GM12878 (cell line): ENCODE data around the gene FBXO21. TPM values are rescaled to one million over a fixed set of nuclear protein-coding genes. Genes with fewer than 3 reads are reported as not detected.
"Not testable (repeated sequence)": the region's sequence is repeated elsewhere in the genome, so short reads cannot be mapped to it uniquely, and the experiment has no call there.

Experiments used
- ATAC-seq: fragments of 200-7000 bp; cut with Tn5 transposase; 3 replicates; pipeline ENCODE4 v1.9.1; 2020; ENCODE audit warnings: mild to moderate bottlenecking, moderate library complexity
- BruUV-seq: library from RNA; stranded (reverse); fragments of 400-500 nt; replicated peaks from 2 replicates; lab custom pipeline; 2021; lab: Mats Ljungman, UMichigan
- CTCF ChIA-PET: fragments of 300-600 bp; sonication (Branson Sonifier 250); formaldehyde crosslinking; extraction: SDS; loops from one replicate; lab custom pipeline; 2021; ENCODE audit warnings: inconsistent platforms; lab: Yijun Ruan, JAX
- POLR2A ChIA-PET: fragments of 350-600 bp; formaldehyde crosslinking; extraction: SDS; loops from one replicate; lab custom pipeline; 2021; ENCODE audit warnings: inconsistent platforms; lab: Charles Lee
- RAD21 ChIA-PET: fragments of 300-600 bp; sonication (Branson Sonifier 250); formaldehyde crosslinking; loops from one replicate; lab custom pipeline; 2023; ENCODE audit warnings: antibody characterized with exemption; ENCODE audit not compliant: unreplicated experiment; lab: Charles Lee
- SMC1A ChIA-PET: fragments of 300-600 bp; sonication (Branson Sonifier 250); formaldehyde crosslinking; loops from one replicate; lab custom pipeline; 2023; ENCODE audit not compliant: unreplicated experiment, uncharacterized antibody; lab: Charles Lee
- DNase-seq: peaks from one replicate; pipeline ENCODE4 v3.0.0-alpha.2; 2011; ENCODE audit warnings: low read depth, low spot score
- FAIRE-seq: peaks from 3 replicates; lab custom pipeline; 2011; peaks lifted over from hg19 to GRCh38; lab: Jason Lieb, UNC
- H2AFZ ChIP-seq: 2 replicates; pipeline ENCODE4 v1.6.0; 2011; ENCODE audit warnings: low read depth, low read length, control low read depth; ENCODE audit not compliant: control insufficient read depth
- H3K27ac ChIP-seq: 2 replicates; pipeline ENCODE4 v1.5.1; 2011; ENCODE audit warnings: control low read depth; ENCODE audit not compliant: control insufficient read depth, insufficient read depth
- H3K27me3 ChIP-seq, 2 experiments: replicated peaks in 1 of 2; 2 replicates each; pipeline versions ENCODE4 v1.6.0 to v1.6.1; 2011; ENCODE audit warnings: low read length in 1 of 2; ENCODE audit not compliant: control insufficient read depth in 2 of 2, insufficient read depth in 2 of 2
- H3K36me3 ChIP-seq, 2 experiments: 2 replicates each; pipeline ENCODE4 v1.5.1; 2011; ENCODE audit warnings: low read length in 1 of 2; ENCODE audit not compliant: control insufficient read depth in 2 of 2, insufficient read depth in 2 of 2
- H3K4me1 ChIP-seq: 2 replicates; pipeline ENCODE4 v1.6.1; 2011; ENCODE audit warnings: mild to moderate bottlenecking, low read length, moderate library complexity, mixed read lengths; ENCODE audit not compliant: control insufficient read depth, insufficient read depth
- H3K4me2 ChIP-seq: 2 replicates; pipeline ENCODE4 v1.6.0; 2011; ENCODE audit warnings: control low read depth; ENCODE audit not compliant: control insufficient read depth, insufficient read depth
- H3K4me3 ChIP-seq: fragments of 200-600 bp; sonication (generic); 2 replicates; pipeline ENCODE4 v1.5.1; 2016
- H3K79me2 ChIP-seq: 2 replicates; pipeline ENCODE4 v1.6.0; 2011; ENCODE audit warnings: low read length; ENCODE audit not compliant: control insufficient read depth, insufficient read depth
- H3K9ac ChIP-seq: 2 replicates; pipeline ENCODE4 v1.8.0; 2011; ENCODE audit warnings: low read length, control low read depth, mixed read lengths; ENCODE audit not compliant: control insufficient read depth, insufficient read depth
- H3K9me3 ChIP-seq: replicated peaks from 3 replicates; pipeline ENCODE4 v1.5.1; 2011; ENCODE audit warnings: mild to moderate bottlenecking, low read length; ENCODE audit not compliant: control insufficient read depth, insufficient read depth
- H4K20me1 ChIP-seq: 2 replicates; pipeline ENCODE4 v1.6.0; 2011; ENCODE audit not compliant: control insufficient read depth, insufficient read depth
- CHD4 ChIP-seq: fragments of 200-600 bp; sonication (generic); IDR thresholded peaks from 2 replicates; pipeline ENCODE4 v1.6.1; 2016; ENCODE audit warnings: mild to moderate bottlenecking
- EP300 ChIP-seq, 2 experiments: fragments of 150-350 bp in 1 of 2; IDR thresholded peaks; 2 replicates each; pipeline ENCODE4 v1.6.1; 2011 to 2012; ENCODE audit warnings: low read depth in 2 of 2, low read length in 2 of 2, borderline replicate concordance in 1 of 2, improper control_type of control experiment in 1 of 2, inconsistent platforms in 1 of 2; ENCODE audit not compliant: control insufficient read depth in 1 of 2
- JUNB ChIP-seq: IDR thresholded peaks from 2 replicates; pipeline ENCODE4 v1.6.1; 2016; ENCODE audit warnings: antibody characterized with exemption, mild to moderate bottlenecking
- REST ChIP-seq: IDR thresholded peaks from 2 replicates; pipeline ENCODE4 v1.6.1; 2012; ENCODE audit warnings: mild to moderate bottlenecking, low read depth, low read length
- RUNX3 ChIP-seq: IDR thresholded peaks from 2 replicates; pipeline ENCODE4 v1.6.1; 2012; ENCODE audit warnings: low read length, inconsistent platforms
- USF1 ChIP-seq: IDR thresholded peaks from 2 replicates; pipeline ENCODE4 v1.6.1; 2011; ENCODE audit warnings: borderline replicate concordance, low read depth, mild to moderate bottlenecking, moderate library complexity, mixed read lengths, low read length; ENCODE audit not compliant: insufficient read depth; ENCODE audit errors: extremely low read length
- ZZZ3 ChIP-seq: IDR thresholded peaks from 2 replicates; pipeline ENCODE4 v1.6.1; 2011; ENCODE audit warnings: low read depth; ENCODE audit not compliant: control insufficient read depth, insufficient read length
- WGBS: methylation state at CpG from one replicate; pipeline ENCODE4 v1.1.6; 2016; ENCODE audit warnings: low lambda C conversion rate; ENCODE audit not compliant: insufficient replicate concordance, insufficient coverage; ENCODE audit errors: missing lambda C conversion rate; 5-methylcytosine and 5-hydroxymethylcytosine counted together
- in situ Hi-C: fragments of 300-500 bp; cut with MboI; formaldehyde crosslinking; loops from 9 replicates; pipeline ENCODE4 v1.14.3; 2018; ENCODE audit warnings: mixed read lengths
- intact Hi-C: fragments of 100-400 bp; cut with micrococcal nuclease; formaldehyde crosslinking; loops from one replicate; pipeline ENCODE4 v1.14.2; 2022; ENCODE audit not compliant: unreplicated experiment
- polyA plus RNA-seq, 11 experiments: library from polyadenylated mRNA; depleted of rRNA in 4 of 11; unstranded in 6 of 11; stranded (reverse) in 5 of 11; fragments of >200 nt; fragmentation: Nextera tagmentation in 4 of 11; fragmentation: Illumina TruSeq in 1 of 11; extraction: Ambion mirVana in 4 of 11; extraction: Trizol in 1 of 11; gene quantifications; 1 replicate in 1 of 11; 2 replicates in 10 of 11; pipeline versions ENCODE4 v1.2.1 to v1.2.3, GENCODE V29; 2011 to 2016; ENCODE audit warnings: inconsistent platforms in 2 of 11, missing spikeins in 2 of 11, low read depth in 1 of 11
- total RNA-seq, 4 experiments: library from RNA; depleted of rRNA in 3 of 4; stranded (reverse); fragments of >200 nt in 3 of 4; fragmentation: Illumina TruSeq in 1 of 4; extraction: Trizol in 1 of 4; gene quantifications; 2 replicates each; pipeline versions ENCODE4 v1.2.1 to v1.2.3, GENCODE V29; 2013 to 2021

The FBXO21 gene
- total and polyA plus RNA-seq, 10 of the 15 experiments (the other 5 are each of a cell fraction or from before 2014, with no cell fraction given) = 5.5 to 32.6 (median 18.9) TPM

- H3K79me2 ChIP-seq = peaks cover 1% of the 10 kb centered on the region; the same call in 1 of the 2 replicates
- no peaks in the 10 kb centered on the region for H3K4me1 ChIP-seq
- no peak overlapping the region for H3K9ac ChIP-seq
- RAD21 ChIA-PET = no interaction called here
- SMC1A ChIA-PET = no interaction called here
- 97% methylated on average over 3 of the region's 3 CpGs for WGBS
- FAIRE-seq (no peak), DNase-seq (no peak), ATAC-seq (no peak)
- CTCF ChIA-PET = no interaction called here
- no peak overlapping the region for H2AFZ ChIP-seq
- intact Hi-C loops (no loop called here), in situ Hi-C loops (loop anchor here (25.0 kb wide), 1 partner anchor 1204 kb away; the partner anchor contains the start of gene SUDS3)
- no peak for TF ChIP-seq CHD4
- no peak for TF ChIP-seq USF1
- no peak for TF ChIP-seq RUNX3
- TF ChIP-seq REST = no peak
- TF ChIP-seq JUNB = no peak
- no peak for TF ChIP-seq EP300 (IDR thresholded peaks at IDR 0.05; ENCODE audit: borderline replicate concordance in 1 of 2, control insufficient read depth in 1 of 2, low read depth in 2 of 2, low read length in 2 of 2)
- TF ChIP-seq ZZZ3 = no peak
- H3K27me3 ChIP-seq = no peaks in the 10 kb centered on the region
- no peak overlapping the region for H3K27ac ChIP-seq
- no peak overlapping the region for H3K4me2 ChIP-seq
- no peaks in the 10 kb centered on the region for H4K20me1 ChIP-seq
- H3K4me3 ChIP-seq = no peak overlapping the region
- POLR2A ChIA-PET = interaction anchor here (0.6 kb wide), 1 partner anchor 47 kb away, joined by 3 read pairs; no protein-coding TSS in a partner anchor
- H3K36me3 ChIP-seq = peaks cover 0 to 9% of the 10 kb centered on the region in 2 experiments; a peak in 3 of 4 replicates
- no TSS peak for BruUV-seq
- peaks cover 7% of the 10 kb centered on the region; the same call in 2 of the 3 replicates for H3K9me3 ChIP-seq
Observed at GRCh38 chr12:117182866-117183265, 7.4 kb downstream of the FBXO21 start.

GRCh38 chr12:117181468-117181843 is 8.8 kb downstream of the FBXO21 start:
- H3K4me1 ChIP-seq, FAIRE-seq, ATAC-seq, SMC1A ChIA-PET, H2AFZ ChIP-seq, H3K9me3 ChIP-seq, RAD21 ChIA-PET, H4K20me1 ChIP-seq, H3K27me3 ChIP-seq, CTCF ChIA-PET, POLR2A ChIA-PET, DNase-seq, BruUV-seq, intact Hi-C loops, H3K79me2 ChIP-seq, H3K4me2 ChIP-seq, H3K4me3 ChIP-seq, H3K27ac ChIP-seq, H3K9ac ChIP-seq: not testable (repeated sequence)
- in situ Hi-C loops = loop anchor here (25.0 kb wide), 1 partner anchor 1206 kb away; the partner anchor contains the start of gene SUDS3
- H3K36me3 ChIP-seq = peaks cover 0 to 11% of the 10 kb centered on the region in 2 experiments; a peak in 3 of 4 replicates
- WGBS = 91% methylated on average over 8 of the region's 8 CpGs
